NCI-H748 treated with DMSO at 0.1 percent for 48 hours (cell line): ENCODE results near the gene ID3.
"Not testable (repeated sequence)": the region's sequence is repeated elsewhere in the genome, so short reads cannot be mapped to it uniquely, and the experiment has no call there.

Source experiments
- DNase-seq: peaks from one replicate; lab custom pipeline; 2025; lab: John Stamatoyannopoulos, UW

ID3 gene

GRCh38 chr1:23551849-23552248 is 7.5 kb downstream of the ID3 start:
- DNase-seq = no peak

- DNase-seq = no peak
Measured at GRCh38 chr1:23548704-23549143, 10.6 kb downstream of the ID3 start.

GRCh38 chr1:23546897-23547584 is 12.3 kb downstream of the ID3 start:
- DNase-seq = no peak

- no peak for DNase-seq
Measured at GRCh38 chr1:23545851-23546250, 13.4 kb downstream of the ID3 start.

- peak; percentile 54 for DNase-seq
Measured at GRCh38 chr1:23544444-23545389, 14.6 kb downstream of the ID3 start.

GRCh38 chr1:23543707-23544443 is 15.4 kb downstream of the ID3 start:
- no peak for DNase-seq

- DNase-seq = not testable (repeated sequence)
Measured at GRCh38 chr1:23542940-23543339, 16.4 kb downstream of the ID3 start.

GRCh38 chr1:23539698-23540266 is 19.5 kb downstream of the ID3 start:
- DNase-seq = peak; percentile 74

- no peak for DNase-seq
Measured at GRCh38 chr1:23537296-23537973, 21.9 kb downstream of the ID3 start.

GRCh38 chr1:23533246-23534023 is 25.9 kb downstream of the ID3 start:
- no peak for DNase-seq

- DNase-seq = no peak
Measured at GRCh38 chr1:23531562-23532094, 27.7 kb downstream of the ID3 start.

GRCh38 chr1:23530747-23531561 is 28.3 kb downstream of the ID3 start, which contains the start of gene E2F2:
TSS of gene E2F2 (minus strand) at chr1:23531233. CDS start at chr1:23530793, 440 bp downstream.
- peak; percentile 64 for DNase-seq

- DNase-seq = no peak
Measured at GRCh38 chr1:23530087-23530746, 29.1 kb downstream of the ID3 start.

GRCh38 chr1:23529146-23530086 is 29.9 kb downstream of the ID3 start:
- DNase-seq = no peak

GRCh38 chr1:23528250-23528978 is 30.9 kb downstream of the ID3 start:
- DNase-seq = peak; percentile 73

GRCh38 chr1:23527900-23528249 is 31.4 kb downstream of the ID3 start:
- DNase-seq = no peak

- no peak for DNase-seq
Measured at GRCh38 chr1:23527366-23527765, 31.9 kb downstream of the ID3 start.
